CD4-positive, alpha-beta T cell treated with Interleukin-10 for 1 hour (primary cell): ENCODE data around the gene INSR.

ENCODE experiments used
- DNase-seq: peaks from one replicate; pipeline ENCODE4 v3.0.0-alpha.2; 2020

INSR gene

DNA sequence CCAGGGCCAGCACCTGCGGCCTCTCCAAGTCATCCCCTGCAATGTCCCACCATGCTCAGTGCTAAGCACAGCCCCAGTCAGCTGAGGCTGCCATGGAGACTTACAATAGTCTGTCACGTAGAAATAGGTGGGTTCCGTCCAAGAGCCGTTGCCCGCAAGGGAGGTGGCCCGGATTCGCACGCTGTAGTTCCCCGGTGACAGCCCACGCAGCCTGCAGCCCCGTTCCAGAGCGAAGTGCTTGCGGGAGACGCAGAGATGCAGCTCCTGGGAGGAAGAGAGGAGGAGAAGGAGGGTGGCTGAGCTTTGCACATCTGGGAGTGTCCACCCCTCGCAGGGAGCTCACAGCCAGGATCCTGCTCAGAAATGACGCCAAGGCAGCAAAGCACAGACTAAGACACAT lies 162.2 kb downstream of the INSR start:
- DNase-seq = no peak

GRCh38 chr19:7130043-7130442 lies 164.2 kb downstream of the INSR start:
- DNase-seq = no peak

- DNase-seq = no peak
Observed at GRCh38 chr19:7126132-7126531, 168.1 kb downstream of the INSR start.

DNA sequence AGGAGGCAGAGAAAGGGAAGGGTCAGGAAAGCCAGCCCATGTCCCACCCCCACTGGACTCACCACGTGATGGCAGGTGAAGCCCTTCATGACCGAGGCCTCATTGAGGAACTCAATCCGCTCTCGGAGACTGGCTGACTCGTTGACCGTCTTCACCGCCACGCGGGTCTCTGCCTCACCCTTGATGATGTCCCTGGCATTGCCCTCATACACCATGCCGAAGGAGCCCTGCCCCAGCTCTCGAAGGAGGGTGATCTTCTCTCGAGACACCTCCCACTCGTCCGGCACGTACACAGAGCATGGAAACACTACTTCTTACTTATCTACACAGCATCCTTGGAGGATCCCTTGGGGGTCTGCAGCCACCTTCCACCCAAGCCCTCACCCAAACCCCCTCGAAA lies 169.0 kb downstream of the INSR start:
- no peak for DNase-seq

- no peak for DNase-seq
Observed at GRCh38 chr19:7124782-7125181, 169.4 kb downstream of the INSR start.

DNA sequence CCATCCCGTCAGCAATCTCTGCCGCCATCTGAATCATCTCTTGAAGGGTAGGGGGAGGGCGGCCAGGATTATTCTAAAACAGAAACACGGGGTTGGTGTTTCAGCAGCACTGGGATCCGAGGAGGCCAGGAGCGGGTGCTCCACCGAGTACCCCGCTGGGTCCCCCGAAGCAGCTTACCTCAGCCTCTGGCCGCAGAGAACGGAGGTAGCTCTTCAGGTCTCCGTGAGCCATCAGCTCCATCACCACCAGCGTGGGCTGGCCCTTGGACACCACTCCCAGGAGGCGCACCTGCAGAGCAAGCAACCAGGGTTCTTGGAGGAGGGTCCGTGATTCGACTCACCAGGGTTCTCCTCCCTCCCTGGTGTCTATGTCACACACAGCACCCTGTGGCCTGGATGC lies 171.5 kb downstream of the INSR start:
- no peak for DNase-seq

- no peak for DNase-seq
Observed at GRCh38 chr19:7120499-7120898, 173.7 kb downstream of the INSR start.

GRCh38 chr19:7119582-7119981 lies 174.6 kb downstream of the INSR start:
- DNase-seq = no peak

- no peak for DNase-seq
Observed at GRCh38 chr19:7117248-7117647, 177.0 kb downstream of the INSR start.

DNA sequence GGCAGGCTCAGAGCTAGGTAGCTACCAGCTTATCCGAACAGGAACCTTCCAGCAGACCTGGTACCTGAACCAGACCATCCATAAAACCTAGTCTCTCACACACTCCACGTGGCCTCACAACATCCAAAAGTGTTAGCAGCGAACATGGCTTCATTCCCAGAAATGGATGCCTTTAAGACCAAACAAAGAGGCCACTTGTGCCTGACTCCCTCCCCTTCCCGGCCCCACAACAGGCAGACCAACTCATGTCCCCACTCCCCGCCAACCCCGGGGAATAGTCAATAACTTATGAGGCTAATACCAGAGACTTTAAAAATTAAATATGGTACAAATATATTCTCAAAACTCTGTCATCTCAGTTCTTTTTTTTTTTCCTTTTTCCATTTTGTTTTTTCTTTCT lies 178.5 kb downstream of the INSR start:
- DNase-seq = no peak

DNA sequence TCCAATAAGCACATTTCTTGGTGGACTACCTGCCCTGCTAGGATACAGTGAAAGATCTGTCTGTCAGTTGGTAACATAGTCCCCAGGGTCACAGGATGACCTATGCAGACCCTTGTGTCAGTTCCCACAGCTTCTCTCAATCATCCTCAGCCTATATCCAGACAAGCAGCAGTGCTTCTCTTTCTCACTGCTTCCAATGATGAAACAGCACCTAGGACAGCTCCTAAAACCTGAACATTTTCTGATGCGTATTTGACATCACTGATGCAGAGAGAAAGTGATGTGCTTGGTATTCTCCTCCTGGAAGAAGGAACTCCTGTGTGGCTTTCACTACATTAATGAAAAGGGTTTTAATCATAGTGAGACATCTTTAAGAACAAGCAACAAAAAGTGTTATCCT lies 181.0 kb downstream of the INSR start:
- DNase-seq = no peak

DNA sequence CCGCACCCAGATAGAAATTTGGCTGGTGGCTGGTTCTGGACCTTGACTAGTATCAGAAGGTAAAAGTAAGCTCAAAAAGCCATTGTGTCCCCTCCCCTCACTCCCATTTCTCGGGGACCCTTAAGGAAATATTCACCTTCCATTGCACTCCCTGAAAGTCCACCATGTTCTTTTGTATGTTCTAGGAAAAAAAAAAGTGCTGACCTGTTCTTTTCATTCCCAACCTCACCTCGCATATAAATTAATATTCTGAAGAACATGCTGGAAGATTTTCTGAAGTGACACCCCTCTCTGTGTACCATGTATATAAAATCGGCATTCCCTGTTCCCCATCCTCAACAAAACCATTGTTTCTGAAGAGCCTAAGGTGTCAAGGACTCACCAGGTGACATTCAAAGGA lies 181.5 kb downstream of the INSR start:
- no peak for DNase-seq

GRCh38 chr19:7109678-7110289 lies 184.4 kb downstream of the INSR start:
- DNase-seq = no peak

DNA sequence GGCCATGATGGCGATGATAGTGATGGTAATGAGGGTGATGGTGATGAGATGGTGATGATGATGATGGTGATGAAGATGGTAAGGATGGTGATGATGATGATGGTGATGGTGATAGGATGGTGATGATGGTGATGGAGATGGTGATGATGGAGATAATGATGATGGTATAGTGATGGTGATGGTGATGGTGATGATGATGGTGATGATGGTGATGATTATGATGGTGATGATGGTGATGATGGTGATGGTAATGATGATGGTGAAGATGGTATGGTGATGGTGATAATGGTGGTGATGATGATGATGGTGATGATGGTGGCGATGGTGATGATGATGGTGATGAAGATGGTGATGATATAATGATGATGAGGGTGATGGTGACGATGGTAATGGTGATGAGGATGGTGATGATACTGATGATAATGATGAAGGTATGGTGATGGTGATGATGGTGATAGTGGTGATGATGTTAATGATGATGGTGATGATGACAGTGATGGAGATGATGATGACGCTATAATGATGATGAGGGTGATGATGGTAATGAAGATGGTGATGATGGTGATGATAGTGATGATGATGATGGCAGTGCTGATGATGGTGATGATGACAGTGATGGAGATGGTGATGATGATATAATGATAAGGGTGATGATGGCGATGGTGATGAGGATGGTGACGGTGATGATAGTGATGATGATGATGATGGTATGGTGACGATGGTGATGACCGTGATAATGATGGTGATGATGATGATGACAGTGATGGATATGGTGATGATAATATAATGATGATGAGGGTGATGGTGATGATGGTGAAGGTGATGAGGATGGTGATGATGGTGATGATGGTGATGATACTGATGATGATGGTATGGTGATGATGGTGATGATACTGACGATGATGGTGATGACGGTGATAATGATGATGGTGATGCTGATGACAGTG lies 187.2 kb downstream of the INSR start:
- DNase-seq = no peak

GRCh38 chr19:7104747-7105447 lies 189.3 kb downstream of the INSR start:
- no peak for DNase-seq

- DNase-seq = peak; percentile 28
Observed at GRCh38 chr19:7101498-7102253, 192.5 kb downstream of the INSR start.

- DNase-seq = no peak
Observed at GRCh38 chr19:7099597-7099921, 194.7 kb downstream of the INSR start.

- peak; percentile 91 for DNase-seq
Observed at GRCh38 chr19:7098701-7099596, 195.3 kb downstream of the INSR start.

DNA sequence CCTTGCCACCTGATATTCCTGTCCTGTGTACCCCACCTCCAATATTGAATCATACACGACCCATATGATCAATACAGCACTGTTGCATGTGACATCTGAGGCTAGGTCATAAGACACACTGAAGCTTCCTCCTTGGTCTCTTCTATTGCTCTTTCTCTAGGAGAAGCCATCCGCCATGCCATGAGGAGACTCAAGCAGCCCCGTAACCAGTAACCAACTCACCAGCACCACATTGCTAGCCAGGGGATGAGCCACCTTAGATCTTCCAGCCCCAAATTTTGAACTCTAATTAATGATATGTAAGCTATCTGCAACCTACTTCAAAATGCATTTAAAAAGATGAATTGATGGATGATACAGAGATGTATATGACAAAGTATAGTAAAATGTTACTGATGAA lies 196.1 kb downstream of the INSR start:
- DNase-seq = no peak

DNA sequence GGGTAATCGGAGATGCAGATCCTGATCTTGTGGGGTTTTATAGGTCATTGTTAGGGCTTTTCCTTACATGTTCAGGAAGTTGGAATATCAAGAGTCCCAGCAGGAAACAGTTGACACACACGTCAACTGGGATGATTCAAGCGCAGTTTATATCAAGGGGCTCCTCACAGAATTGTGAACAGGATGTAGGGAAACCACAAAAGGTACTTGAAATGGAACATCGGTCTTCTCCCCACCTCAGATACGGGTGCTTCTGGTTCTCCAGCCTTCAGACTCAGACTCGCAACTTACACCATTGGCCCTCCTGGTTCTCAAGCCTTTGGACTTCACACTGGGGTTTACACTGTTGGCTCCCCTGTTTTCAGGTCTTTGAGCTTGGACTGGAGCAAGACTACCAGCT lies 205.2 kb downstream of the INSR start:
- DNase-seq = no peak

DNA sequence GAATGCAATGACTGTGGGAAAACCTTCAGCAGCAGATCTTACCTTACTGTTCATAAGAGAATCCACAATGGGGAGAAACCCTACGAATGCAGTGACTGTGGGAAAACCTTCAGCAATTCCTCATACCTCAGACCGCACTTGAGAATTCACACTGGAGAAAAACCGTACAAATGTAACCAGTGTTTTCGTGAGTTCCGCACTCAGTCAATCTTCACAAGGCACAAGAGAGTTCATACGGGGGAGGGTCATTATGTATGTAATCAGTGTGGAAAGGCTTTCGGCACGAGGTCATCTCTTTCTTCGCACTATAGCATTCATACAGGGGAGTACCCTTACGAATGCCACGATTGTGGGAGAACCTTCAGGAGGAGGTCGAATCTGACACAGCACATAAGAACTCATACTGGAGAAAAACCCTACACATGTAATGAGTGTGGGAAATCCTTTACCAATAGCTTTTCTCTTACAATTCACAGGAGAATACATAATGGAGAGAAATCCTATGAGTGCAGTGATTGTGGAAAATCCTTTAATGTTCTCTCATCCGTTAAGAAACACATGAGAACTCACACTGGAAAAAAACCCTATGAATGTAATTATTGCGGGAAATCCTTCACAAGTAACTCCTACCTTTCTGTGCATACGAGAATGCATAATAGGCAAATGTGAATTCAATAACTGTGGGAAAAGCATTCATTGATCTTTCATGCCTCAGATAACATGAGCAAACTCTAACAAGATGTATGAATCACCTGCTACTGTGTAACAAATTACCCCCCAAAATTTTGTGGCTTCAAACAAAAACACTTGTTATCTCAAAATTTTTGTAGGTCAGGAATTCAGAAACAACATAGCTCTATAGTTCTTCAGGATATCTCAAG lies 210.9 kb downstream of the INSR start:
- DNase-seq = no peak
